GM12878 (cell line): ENCODE measurements around the gene GLT8D1. TPM values are rescaled to one million over a fixed set of nuclear protein-coding genes. Genes with fewer than 3 reads are reported as not detected.

Experiments
- ATAC-seq: fragments of 200-7000 bp; cut with Tn5 transposase; 3 replicates; pipeline ENCODE4 v1.9.1; 2020; ENCODE audit warnings: mild to moderate bottlenecking, moderate library complexity
- BruUV-seq: library from RNA; stranded (reverse); fragments of 400-500 nt; replicated peaks from 2 replicates; lab custom pipeline; 2021; lab: Mats Ljungman, UMichigan
- CTCF ChIA-PET: fragments of 300-600 bp; sonication (Branson Sonifier 250); formaldehyde crosslinking; extraction: SDS; loops from one replicate; lab custom pipeline; 2021; ENCODE audit warnings: inconsistent platforms; lab: Yijun Ruan, JAX
- POLR2A ChIA-PET: fragments of 350-600 bp; formaldehyde crosslinking; extraction: SDS; loops from one replicate; lab custom pipeline; 2021; ENCODE audit warnings: inconsistent platforms; lab: Charles Lee
- RAD21 ChIA-PET: fragments of 300-600 bp; sonication (Branson Sonifier 250); formaldehyde crosslinking; loops from one replicate; lab custom pipeline; 2023; ENCODE audit warnings: antibody characterized with exemption; ENCODE audit not compliant: unreplicated experiment; lab: Charles Lee
- SMC1A ChIA-PET: fragments of 300-600 bp; sonication (Branson Sonifier 250); formaldehyde crosslinking; loops from one replicate; lab custom pipeline; 2023; ENCODE audit not compliant: unreplicated experiment, uncharacterized antibody; lab: Charles Lee
- DNase-seq: peaks from one replicate; pipeline ENCODE4 v3.0.0-alpha.2; 2011; ENCODE audit warnings: low read depth, low spot score
- FAIRE-seq: peaks from 3 replicates; lab custom pipeline; 2011; peaks lifted over from hg19 to GRCh38; lab: Jason Lieb, UNC
- H2AFZ ChIP-seq: 2 replicates; pipeline ENCODE4 v1.6.0; 2011; ENCODE audit warnings: low read depth, low read length, control low read depth; ENCODE audit not compliant: control insufficient read depth
- H3K27ac ChIP-seq: 2 replicates; pipeline ENCODE4 v1.5.1; 2011; ENCODE audit warnings: control low read depth; ENCODE audit not compliant: control insufficient read depth, insufficient read depth
- H3K27me3 ChIP-seq, 2 experiments: replicated peaks in 1 of 2; 2 replicates each; pipeline versions ENCODE4 v1.6.0 to v1.6.1; 2011; ENCODE audit warnings: low read length in 1 of 2; ENCODE audit not compliant: control insufficient read depth in 2 of 2, insufficient read depth in 2 of 2
- H3K36me3 ChIP-seq, 2 experiments: 2 replicates each; pipeline ENCODE4 v1.5.1; 2011; ENCODE audit warnings: low read length in 1 of 2; ENCODE audit not compliant: control insufficient read depth in 2 of 2, insufficient read depth in 2 of 2
- H3K4me1 ChIP-seq: 2 replicates; pipeline ENCODE4 v1.6.1; 2011; ENCODE audit warnings: mild to moderate bottlenecking, low read length, moderate library complexity, mixed read lengths; ENCODE audit not compliant: control insufficient read depth, insufficient read depth
- H3K4me2 ChIP-seq: 2 replicates; pipeline ENCODE4 v1.6.0; 2011; ENCODE audit warnings: control low read depth; ENCODE audit not compliant: control insufficient read depth, insufficient read depth
- H3K4me3 ChIP-seq: fragments of 200-600 bp; sonication (generic); 2 replicates; pipeline ENCODE4 v1.5.1; 2016
- H3K79me2 ChIP-seq: 2 replicates; pipeline ENCODE4 v1.6.0; 2011; ENCODE audit warnings: low read length; ENCODE audit not compliant: control insufficient read depth, insufficient read depth
- H3K9ac ChIP-seq: 2 replicates; pipeline ENCODE4 v1.8.0; 2011; ENCODE audit warnings: low read length, control low read depth, mixed read lengths; ENCODE audit not compliant: control insufficient read depth, insufficient read depth
- H3K9me3 ChIP-seq: replicated peaks from 3 replicates; pipeline ENCODE4 v1.5.1; 2011; ENCODE audit warnings: mild to moderate bottlenecking, low read length; ENCODE audit not compliant: control insufficient read depth, insufficient read depth
- H4K20me1 ChIP-seq: 2 replicates; pipeline ENCODE4 v1.6.0; 2011; ENCODE audit not compliant: control insufficient read depth, insufficient read depth
- ATF7 ChIP-seq: fragments of 450-650 bp; IDR thresholded peaks from 2 replicates; pipeline ENCODE4 v1.6.1; 2016; ENCODE audit warnings: low read depth, mild to moderate bottlenecking
- CBFB ChIP-seq: IDR thresholded peaks from 2 replicates; pipeline ENCODE4 v1.6.1; 2016; ENCODE audit warnings: antibody characterized with exemption, low read depth
- FOXM1 ChIP-seq: IDR thresholded peaks from 2 replicates; pipeline ENCODE4 v1.6.1; 2012; ENCODE audit warnings: low read depth, mild to moderate bottlenecking, inconsistent platforms, low read length, moderate library complexity
- GABPA ChIP-seq: IDR thresholded peaks from 2 replicates; pipeline ENCODE4 v1.6.1; 2014; ENCODE audit warnings: antibody characterized with exemption, low read depth, mild to moderate bottlenecking, inconsistent platforms
- HDAC6 ChIP-seq: fragments of 200-600 bp; sonication (generic); IDR thresholded peaks from one replicate; pipeline ENCODE4 v1.8.0; 2017; ENCODE audit warnings: antibody characterized with exemption; ENCODE audit not compliant: unreplicated experiment
- HSF1 ChIP-seq: fragments of 150-350 bp; IDR thresholded peaks from 2 replicates; pipeline ENCODE4 v1.6.1; 2014; ENCODE audit warnings: mild to moderate bottlenecking, low read depth, low read length
- IRF5 ChIP-seq: fragments of 450-650 bp; IDR thresholded peaks from 2 replicates; pipeline ENCODE4 v1.6.1; 2017; ENCODE audit warnings: borderline replicate concordance
- MEF2B ChIP-seq: fragments of 450-650 bp; IDR thresholded peaks from 2 replicates; pipeline ENCODE4 v1.6.1; 2018; ENCODE audit warnings: mild to moderate bottlenecking, moderate library complexity; ENCODE audit not compliant: partially characterized antibody, poor library complexity, severe bottlenecking
- MXI1 ChIP-seq: fragments of 150-350 bp; IDR thresholded peaks from 2 replicates; pipeline ENCODE4 v1.6.1; 2011; ENCODE audit warnings: low read depth, mild to moderate bottlenecking, inconsistent platforms, low read length, improper control_type of control experiment
- MYB ChIP-seq: fragments of 150-350 bp; IDR thresholded peaks from 2 replicates; pipeline ENCODE4 v1.6.1; 2014; ENCODE audit warnings: mild to moderate bottlenecking, low read depth, low read length, borderline replicate concordance
- NFYB ChIP-seq: IDR thresholded peaks from 2 replicates; pipeline ENCODE4 v1.6.1; 2011; ENCODE audit warnings: low read depth, mild to moderate bottlenecking, low read length, improper control_type of control experiment, moderate library complexity; ENCODE audit not compliant: insufficient read depth
- PML ChIP-seq: IDR thresholded peaks from 2 replicates; pipeline ENCODE4 v1.6.1; 2012; ENCODE audit warnings: low read length, inconsistent platforms
- POLR2A ChIP-seq: IDR thresholded peaks from 2 replicates; pipeline ENCODE4 v1.6.1; 2011; ENCODE audit warnings: low read depth, mild to moderate bottlenecking, low read length
- SMARCA5 ChIP-seq: fragments of 450-650 bp; IDR thresholded peaks from 2 replicates; pipeline ENCODE4 v1.6.1; 2017; ENCODE audit warnings: mild to moderate bottlenecking
- SP1 ChIP-seq: IDR thresholded peaks from one replicate; pipeline ENCODE4 v1.6.1; 2011; ENCODE audit warnings: low read depth, low read length
- SREBF1 ChIP-seq: IDR thresholded peaks from 2 replicates; pipeline ENCODE4 v1.6.1; 2012; ENCODE audit warnings: mild to moderate bottlenecking, low read length
- SRF ChIP-seq, 2 experiments: IDR thresholded peaks; 2 replicates each; pipeline ENCODE4 v1.6.1; 2011; ENCODE audit warnings: low read depth in 2 of 2, low read length in 2 of 2, mild to moderate bottlenecking in 1 of 2, moderate library complexity in 1 of 2
- SUPT20H ChIP-seq: IDR thresholded peaks from 2 replicates; pipeline ENCODE4 v1.6.1; 2011; ENCODE audit warnings: low read depth, mild to moderate bottlenecking, low read length, moderate library complexity, borderline replicate concordance; ENCODE audit not compliant: control insufficient read depth
- WGBS: methylation state at CpG from one replicate; pipeline ENCODE4 v1.1.6; 2016; ENCODE audit warnings: low lambda C conversion rate; ENCODE audit not compliant: insufficient replicate concordance, insufficient coverage; ENCODE audit errors: missing lambda C conversion rate; 5-methylcytosine and 5-hydroxymethylcytosine counted together
- in situ Hi-C: fragments of 300-500 bp; cut with MboI; formaldehyde crosslinking; loops from 9 replicates; pipeline ENCODE4 v1.14.3; 2018; ENCODE audit warnings: mixed read lengths
- intact Hi-C: fragments of 100-400 bp; cut with micrococcal nuclease; formaldehyde crosslinking; loops from one replicate; pipeline ENCODE4 v1.14.2; 2022; ENCODE audit not compliant: unreplicated experiment
- polyA plus RNA-seq, 11 experiments: library from polyadenylated mRNA; depleted of rRNA in 4 of 11; unstranded in 6 of 11; stranded (reverse) in 5 of 11; fragments of >200 nt; fragmentation: Nextera tagmentation in 4 of 11; fragmentation: Illumina TruSeq in 1 of 11; extraction: Ambion mirVana in 4 of 11; extraction: Trizol in 1 of 11; gene quantifications; 1 replicate in 1 of 11; 2 replicates in 10 of 11; pipeline versions ENCODE4 v1.2.1 to v1.2.3, GENCODE V29; 2011 to 2016; ENCODE audit warnings: inconsistent platforms in 2 of 11, missing spikeins in 2 of 11, low read depth in 1 of 11
- total RNA-seq, 4 experiments: library from RNA; depleted of rRNA in 3 of 4; stranded (reverse); fragments of >200 nt in 3 of 4; fragmentation: Illumina TruSeq in 1 of 4; extraction: Trizol in 1 of 4; gene quantifications; 2 replicates each; pipeline versions ENCODE4 v1.2.1 to v1.2.3, GENCODE V29; 2013 to 2021

Gene GLT8D1
- total and polyA plus RNA-seq, 10 of the 15 experiments (the other 5 are each of a cell fraction or from before 2014, with no cell fraction given): 25.3 to 73.4 (median 48.4) TPM

GRCh38 chr3:52651592-52651991, 54.0 kb downstream of the GLT8D1 start (continued):
- no peak for TF ChIP-seq POLR2A
- no peak for TF ChIP-seq NFYB
- no peak for TF ChIP-seq MXI1
- no peak for TF ChIP-seq SMARCA5
- no peak for TF ChIP-seq SREBF1
- no peak for TF ChIP-seq PML
- TF ChIP-seq ATF7: no peak
- TF ChIP-seq GABPA: no peak
- TF ChIP-seq SRF (IDR thresholded peaks at IDR 0.05; ENCODE audit: low read depth in 2 of 2, low read length in 2 of 2): no peak
- TF ChIP-seq SUPT20H: no peak

GRCh38 chr3:52650439-52650838, 55.2 kb downstream of the GLT8D1 start:
- ChIA-PET POLR2A (interaction anchor here (0.5 to 0.7 kb wide), 2 partner anchors 32 to 102 kb away, joined by 5 to 10 read pairs; no protein-coding TSS in a partner anchor), CTCF (interaction anchor here (1.1 to 1.7 kb wide), 2 partner anchors 42 to 90 kb away, joined by 3 to 5 read pairs; no protein-coding TSS in a partner anchor), SMC1A (interaction anchor here (0.6 to 1.1 kb wide), 2 partner anchors 16 to 24 kb away, joined by 3 read pairs; no protein-coding TSS in a partner anchor), RAD21 (no interaction called here)
- peaks cover 7 to 11% of the 10 kb centered on the region in 2 experiments for H3K36me3 ChIP-seq
- H3K4me1 ChIP-seq: no peaks in the 10 kb centered on the region
- intact Hi-C loops (no loop called here), in situ Hi-C loops (no loop called here)
- H3K79me2 ChIP-seq: no peaks in the 10 kb centered on the region
- H2AFZ ChIP-seq: no peak overlapping the region
- H3K9ac ChIP-seq: no peak overlapping the region
- H4K20me1 ChIP-seq: no peaks in the 10 kb centered on the region
- H3K4me2 ChIP-seq: no peak overlapping the region
- no peak overlapping the region for H3K4me3 ChIP-seq
- FAIRE-seq: no peak
- WGBS: 100% methylated on average over 1 of the region's 1 CpG
- H3K27ac ChIP-seq: no peak overlapping the region
- no peaks in the 10 kb centered on the region for H3K9me3 ChIP-seq
- BruUV-seq: no TSS peak
- TF ChIP-seq FOXM1 (no peak), CBFB (no peak), SP1 (no peak), HDAC6 (no peak), IRF5 (no peak), MXI1 (no peak), MYB (no peak), MEF2B (no peak), ATF7 (no peak), HSF1 (no peak)
- DNase-seq: no peak
- H3K27me3 ChIP-seq: no peaks in the 10 kb centered on the region
- ATAC-seq: no peak
